Measurements from ENCODE around the gene LHX1. TPM values are rescaled to one million over a fixed set of nuclear protein-coding genes. Genes with fewer than 3 reads are reported as not detected.

The LHX1 gene
- polyA plus RNA-seq, 1 donor from 2014 or later: 2.5 TPM

DNA sequence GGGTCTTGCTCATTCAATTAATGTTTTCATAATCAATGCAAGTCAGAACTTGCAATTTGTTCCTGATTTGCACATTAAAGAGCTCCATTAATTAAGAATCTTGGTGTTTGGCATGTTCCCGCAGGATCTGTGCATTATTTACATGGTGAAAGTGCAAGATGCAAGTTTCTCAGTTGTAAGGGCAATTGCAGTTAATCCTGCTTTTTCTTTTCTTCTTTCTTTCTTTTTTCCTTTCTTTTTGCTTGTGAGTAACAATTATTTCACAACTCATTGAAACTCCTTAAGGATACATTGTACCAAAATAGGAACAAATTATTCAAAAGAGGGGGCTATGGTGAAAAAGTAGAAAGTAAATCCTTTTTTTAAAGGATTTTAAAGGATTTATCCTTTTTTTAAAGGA lies 35.6 kb downstream of the LHX1 start:
- no peaks in the 10 kb centered on the region for H3K79me2 ChIP-seq (replicated peaks; ENCODE audit: insufficient read depth, low read length)
- H3K9me3 ChIP-seq (ENCODE audit: low read length): no peaks in the 10 kb centered on the region
- no peaks in the 10 kb centered on the region for H4K20me1 ChIP-seq (ENCODE audit: insufficient read depth)
- no peaks in the 10 kb centered on the region for H3F3A ChIP-seq (ENCODE audit: insufficient read depth, low read length, poor library complexity, severe bottlenecking)
- no peak overlapping the region for H3K27ac ChIP-seq (ENCODE audit: low read length)
- H3K4me2 ChIP-seq (ENCODE audit: low read length): no peak overlapping the region
- H3K9me2 ChIP-seq (ENCODE audit: insufficient read depth, low read length): no peaks in the 10 kb centered on the region
- no peaks in the 10 kb centered on the region for H3K27me3 ChIP-seq (ENCODE audit: insufficient read depth, low read depth, low read length)
- no peak overlapping the region for H3K9ac ChIP-seq (ENCODE audit: low read length)
- H2AFZ ChIP-seq (ENCODE audit: low read depth, low read length): no peak overlapping the region
- no peaks in the 10 kb centered on the region for H3K36me3 ChIP-seq (ENCODE audit: insufficient read depth, low read length)
- no peak overlapping the region for H3K4me3 ChIP-seq (ENCODE audit: low read length)
- no peak for TF ChIP-seq EZH2 (IDR thresholded peaks at IDR 0.05; ENCODE audit: borderline replicate concordance, insufficient read depth, low read length, poor library complexity, severe bottlenecking)
- TF ChIP-seq SMC3 (conservative IDR thresholded peaks at IDR 0.05; ENCODE audit: poor library complexity): no peak
- TF ChIP-seq POLR2AphosphoS5 (IDR thresholded peaks at IDR 0.05): no peak
- TF ChIP-seq, protein P1, sequence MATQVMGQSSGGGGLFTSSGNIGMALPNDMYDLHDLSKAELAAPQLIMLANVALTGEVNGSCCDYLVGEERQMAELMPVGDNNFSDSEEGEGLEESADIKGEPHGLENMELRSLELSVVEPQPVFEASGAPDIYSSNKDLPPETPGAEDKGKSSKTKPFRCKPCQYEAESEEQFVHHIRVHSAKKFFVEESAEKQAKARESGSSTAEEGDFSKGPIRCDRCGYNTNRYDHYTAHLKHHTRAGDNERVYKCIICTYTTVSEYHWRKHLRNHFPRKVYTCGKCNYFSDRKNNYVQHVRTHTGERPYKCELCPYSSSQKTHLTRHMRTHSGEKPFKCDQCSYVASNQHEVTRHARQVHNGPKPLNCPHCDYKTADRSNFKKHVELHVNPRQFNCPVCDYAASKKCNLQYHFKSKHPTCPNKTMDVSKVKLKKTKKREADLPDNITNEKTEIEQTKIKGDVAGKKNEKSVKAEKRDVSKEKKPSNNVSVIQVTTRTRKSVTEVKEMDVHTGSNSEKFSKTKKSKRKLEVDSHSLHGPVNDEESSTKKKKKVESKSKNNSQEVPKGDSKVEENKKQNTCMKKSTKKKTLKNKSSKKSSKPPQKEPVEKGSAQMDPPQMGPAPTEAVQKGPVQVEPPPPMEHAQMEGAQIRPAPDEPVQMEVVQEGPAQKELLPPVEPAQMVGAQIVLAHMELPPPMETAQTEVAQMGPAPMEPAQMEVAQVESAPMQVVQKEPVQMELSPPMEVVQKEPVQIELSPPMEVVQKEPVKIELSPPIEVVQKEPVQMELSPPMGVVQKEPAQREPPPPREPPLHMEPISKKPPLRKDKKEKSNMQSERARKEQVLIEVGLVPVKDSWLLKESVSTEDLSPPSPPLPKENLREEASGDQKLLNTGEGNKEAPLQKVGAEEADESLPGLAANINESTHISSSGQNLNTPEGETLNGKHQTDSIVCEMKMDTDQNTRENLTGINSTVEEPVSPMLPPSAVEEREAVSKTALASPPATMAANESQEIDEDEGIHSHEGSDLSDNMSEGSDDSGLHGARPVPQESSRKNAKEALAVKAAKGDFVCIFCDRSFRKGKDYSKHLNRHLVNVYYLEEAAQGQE (IDR thresholded peaks at IDR 0.05; ENCODE audit: borderline replicate concordance): no peak
- TF ChIP-seq, protein P2, sequence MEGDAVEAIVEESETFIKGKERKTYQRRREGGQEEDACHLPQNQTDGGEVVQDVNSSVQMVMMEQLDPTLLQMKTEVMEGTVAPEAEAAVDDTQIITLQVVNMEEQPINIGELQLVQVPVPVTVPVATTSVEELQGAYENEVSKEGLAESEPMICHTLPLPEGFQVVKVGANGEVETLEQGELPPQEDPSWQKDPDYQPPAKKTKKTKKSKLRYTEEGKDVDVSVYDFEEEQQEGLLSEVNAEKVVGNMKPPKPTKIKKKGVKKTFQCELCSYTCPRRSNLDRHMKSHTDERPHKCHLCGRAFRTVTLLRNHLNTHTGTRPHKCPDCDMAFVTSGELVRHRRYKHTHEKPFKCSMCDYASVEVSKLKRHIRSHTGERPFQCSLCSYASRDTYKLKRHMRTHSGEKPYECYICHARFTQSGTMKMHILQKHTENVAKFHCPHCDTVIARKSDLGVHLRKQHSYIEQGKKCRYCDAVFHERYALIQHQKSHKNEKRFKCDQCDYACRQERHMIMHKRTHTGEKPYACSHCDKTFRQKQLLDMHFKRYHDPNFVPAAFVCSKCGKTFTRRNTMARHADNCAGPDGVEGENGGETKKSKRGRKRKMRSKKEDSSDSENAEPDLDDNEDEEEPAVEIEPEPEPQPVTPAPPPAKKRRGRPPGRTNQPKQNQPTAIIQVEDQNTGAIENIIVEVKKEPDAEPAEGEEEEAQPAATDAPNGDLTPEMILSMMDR (IDR thresholded peaks at IDR 0.05; ENCODE audit: poor library complexity, severe bottlenecking): no peak
- TF ChIP-seq RAD21 (conservative IDR thresholded peaks at IDR 0.05): no peak
- TF ChIP-seq TAF1 (IDR thresholded peaks at IDR 0.05; ENCODE audit: low read depth): no peak
- no peak for TF ChIP-seq MXI1 (conservative IDR thresholded peaks at IDR 0.05; ENCODE audit: poor library complexity, severe bottlenecking)

DNA sequence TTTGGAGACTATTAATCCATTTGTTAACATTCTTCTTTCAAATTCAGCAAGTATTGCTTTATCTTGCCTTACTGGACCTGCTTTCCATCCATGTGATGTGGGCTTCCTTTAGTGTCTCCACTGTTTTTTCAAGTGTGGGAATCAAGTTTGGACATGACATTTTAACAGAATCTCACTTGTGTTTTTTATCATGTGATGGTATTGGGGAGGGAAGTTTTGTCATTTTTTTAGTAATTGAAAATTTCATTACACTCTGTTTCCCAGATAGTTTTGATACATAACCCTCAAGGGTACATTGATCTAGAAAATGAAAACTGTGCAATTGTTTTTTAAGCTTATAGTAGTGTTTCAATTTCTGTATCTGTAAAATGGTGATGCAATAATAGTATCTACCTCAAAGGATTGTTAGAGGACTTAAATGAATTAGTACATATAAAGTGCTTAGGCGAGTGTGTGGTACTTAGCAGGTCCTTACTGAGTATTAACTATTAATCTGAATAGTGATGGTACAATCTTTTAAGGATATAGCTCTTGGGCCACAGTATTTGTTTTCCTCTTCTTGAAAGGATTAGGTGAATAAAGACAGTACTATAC lies 38.7 kb downstream of the LHX1 start:
- Histone ChIP-seq H3K27ac (ENCODE audit: low read length) (no peak overlapping the region), H4K20me1 (ENCODE audit: insufficient read depth) (no peaks in the 10 kb centered on the region), H2AFZ (ENCODE audit: low read depth, low read length) (no peak overlapping the region), H3K4me2 (ENCODE audit: low read length) (no peak overlapping the region), H3F3A (ENCODE audit: insufficient read depth, low read length, poor library complexity, severe bottlenecking) (no peaks in the 10 kb centered on the region), H3K9ac (ENCODE audit: low read length) (no peak overlapping the region), H3K36me3 (ENCODE audit: insufficient read depth, low read length) (no peaks in the 10 kb centered on the region), H3K9me3 (ENCODE audit: low read length) (no peaks in the 10 kb centered on the region), H3K79me2 (replicated peaks; ENCODE audit: insufficient read depth, low read length) (no peaks in the 10 kb centered on the region), H3K27me3 (ENCODE audit: insufficient read depth, low read depth, low read length) (no peaks in the 10 kb centered on the region), H3K9me2 (ENCODE audit: insufficient read depth, low read length) (no peaks in the 10 kb centered on the region), H3K4me3 (ENCODE audit: low read length) (no peak overlapping the region)
- TF ChIP-seq SMC3 (conservative IDR thresholded peaks at IDR 0.05; ENCODE audit: poor library complexity) (no peak), RAD21 (conservative IDR thresholded peaks at IDR 0.05) (no peak), TAF1 (IDR thresholded peaks at IDR 0.05; ENCODE audit: low read depth) (no peak), EZH2 (IDR thresholded peaks at IDR 0.05; ENCODE audit: borderline replicate concordance, insufficient read depth, low read length, poor library complexity, severe bottlenecking) (no peak), POLR2AphosphoS5 (IDR thresholded peaks at IDR 0.05) (no peak), MXI1 (conservative IDR thresholded peaks at IDR 0.05; ENCODE audit: poor library complexity, severe bottlenecking) (no peak), EP300 (conservative IDR thresholded peaks at IDR 0.05; ENCODE audit: poor library complexity, severe bottlenecking) (no peak)
- TF ChIP-seq, protein P1 (IDR thresholded peaks at IDR 0.05; ENCODE audit: borderline replicate concordance): no peak
- TF ChIP-seq, protein P2 (IDR thresholded peaks at IDR 0.05; ENCODE audit: poor library complexity, severe bottlenecking): no peak
